NCI-H2029 (cell line): ENCODE results near the gene WFS1.
A peak's percentile ranks its signal among the peaks of the same experiment; 100 is the strongest.

Experiments used
- DNase-seq: peaks from one replicate; lab custom pipeline; 2025; lab: John Stamatoyannopoulos, UW

The WFS1 gene

DNA sequence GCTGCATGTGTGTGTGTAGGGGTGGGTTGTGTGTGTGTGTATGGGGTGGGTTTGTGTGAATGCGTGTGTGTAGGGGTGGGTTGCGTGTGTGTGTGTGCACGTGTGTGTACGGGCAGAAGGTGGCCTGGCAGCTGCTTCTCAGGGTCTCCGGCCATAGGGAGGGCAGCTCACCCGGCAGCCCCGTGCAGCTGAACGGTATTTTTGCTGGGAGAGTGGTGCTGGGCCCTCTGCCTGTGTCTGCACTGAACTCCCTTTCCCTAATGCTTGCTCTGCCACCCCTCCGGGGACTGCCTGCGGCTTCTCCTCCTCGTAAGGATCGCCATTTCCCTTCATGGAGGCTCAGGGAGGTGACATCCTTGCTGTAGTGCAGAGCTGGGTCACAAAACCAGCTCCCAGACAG lies 30.2 kb downstream of the WFS1 start:
- DNase-seq: no peak

DNA sequence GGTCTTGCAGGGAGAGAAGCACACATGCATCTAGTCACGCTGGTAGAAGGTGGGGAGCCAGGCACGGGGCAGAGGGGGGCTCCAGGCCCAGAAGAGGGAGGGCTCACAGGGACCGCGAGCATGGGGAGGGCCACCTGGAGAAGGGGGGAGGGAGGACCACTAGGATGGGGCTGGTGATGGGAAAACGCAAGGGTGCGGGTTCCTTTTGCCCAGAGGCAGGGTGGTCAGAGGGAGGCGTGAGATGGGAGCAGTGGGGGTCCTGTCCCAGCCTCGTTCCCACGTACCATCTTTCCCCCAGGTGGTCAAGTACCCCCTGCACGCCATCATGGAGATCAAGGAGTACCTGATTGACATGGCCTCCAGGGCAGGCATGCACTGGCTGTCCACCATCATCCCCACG lies 30.7 kb downstream of the WFS1 start:
- DNase-seq: no peak

- DNase-seq: no peak
These were observed 31.5 kb downstream of the WFS1 start for GRCh38 chr4:6301051-6301731.

DNA sequence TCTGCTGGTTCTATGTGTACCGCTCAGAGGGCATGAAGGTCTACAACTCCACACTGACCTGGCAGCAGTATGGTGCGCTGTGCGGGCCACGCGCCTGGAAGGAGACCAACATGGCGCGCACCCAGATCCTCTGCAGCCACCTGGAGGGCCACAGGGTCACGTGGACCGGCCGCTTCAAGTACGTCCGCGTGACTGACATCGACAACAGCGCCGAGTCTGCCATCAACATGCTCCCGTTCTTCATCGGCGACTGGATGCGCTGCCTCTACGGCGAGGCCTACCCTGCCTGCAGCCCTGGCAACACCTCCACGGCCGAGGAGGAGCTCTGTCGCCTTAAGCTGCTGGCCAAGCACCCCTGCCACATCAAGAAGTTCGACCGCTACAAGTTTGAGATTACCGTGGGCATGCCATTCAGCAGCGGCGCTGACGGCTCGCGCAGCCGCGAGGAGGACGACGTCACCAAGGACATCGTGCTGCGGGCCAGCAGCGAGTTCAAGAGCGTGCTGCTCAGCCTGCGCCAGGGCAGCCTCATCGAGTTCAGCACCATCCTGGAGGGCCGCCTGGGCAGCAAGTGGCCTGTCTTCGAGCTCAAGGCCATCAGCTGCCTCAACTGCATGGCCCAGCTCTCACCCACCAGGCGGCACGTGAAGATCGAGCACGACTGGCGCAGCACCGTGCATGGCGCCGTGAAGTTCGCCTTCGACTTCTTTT lies 32.2 kb downstream of the WFS1 start:
- no peak for DNase-seq

DNA sequence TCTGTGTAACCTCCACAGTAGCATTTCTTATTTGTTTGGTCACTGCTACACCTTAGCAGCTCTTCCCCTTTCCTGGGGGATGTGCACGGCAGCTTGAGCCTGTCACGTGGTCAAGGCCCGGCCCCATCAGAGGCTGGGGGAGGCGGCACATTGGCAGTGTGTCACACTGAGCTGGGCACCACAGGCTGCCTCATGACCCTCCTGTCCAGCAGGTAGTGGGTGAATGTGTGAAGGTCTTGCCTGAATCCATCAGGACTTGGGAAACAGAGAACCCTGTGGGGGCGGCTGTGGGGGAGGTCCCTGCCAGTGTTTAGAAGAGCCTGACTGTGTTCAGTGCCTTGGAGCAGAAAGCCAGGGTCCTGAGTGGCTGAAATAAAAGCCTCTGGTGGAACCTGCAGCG lies 33.2 kb downstream of the WFS1 start:
- no peak for DNase-seq

DNA sequence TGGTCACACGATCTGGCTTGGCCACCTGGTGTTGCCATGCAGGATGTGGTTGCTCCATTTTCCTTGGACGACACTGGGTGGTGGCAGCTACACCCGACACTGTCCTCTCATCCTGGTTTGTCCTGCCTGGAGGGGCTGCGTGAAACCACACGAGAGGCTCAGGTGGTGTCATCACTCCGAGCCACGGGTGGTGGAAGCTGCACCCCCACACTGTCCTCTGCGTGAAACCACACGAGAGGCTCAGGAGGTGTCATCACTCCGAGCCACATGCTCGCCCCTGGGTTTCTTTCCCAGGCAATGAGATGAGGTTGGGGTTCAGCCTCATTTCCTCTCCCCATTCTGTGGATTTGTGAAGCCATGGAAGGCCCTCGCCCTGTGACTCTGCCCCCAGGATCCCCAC lies 34.3 kb downstream of the WFS1 start:
- no peak for DNase-seq

- no peak for DNase-seq
These were observed 36.6 kb downstream of the WFS1 start for GRCh38 chr4:6306299-6306698.

DNA sequence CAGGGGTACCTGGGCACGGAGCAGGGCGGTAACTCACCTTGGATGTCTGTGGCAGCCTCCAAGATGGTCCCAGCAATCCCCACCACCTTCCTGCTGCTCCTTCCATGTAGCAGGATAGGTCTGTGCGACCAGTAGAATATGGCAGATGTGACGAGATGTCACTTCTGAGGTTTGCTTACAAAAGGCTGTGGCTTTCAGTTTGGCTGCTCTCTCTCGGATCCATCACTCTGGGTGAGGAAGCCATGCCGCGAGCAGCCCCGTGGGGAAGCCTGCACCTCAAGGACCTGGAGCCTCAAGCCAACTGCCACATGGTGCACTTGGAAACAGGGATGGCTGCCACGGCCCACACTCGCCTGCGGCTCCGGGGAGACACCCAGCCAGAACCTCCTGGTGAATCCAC lies 37.6 kb downstream of the WFS1 start:
- no peak for DNase-seq

- DNase-seq: no peak
These were observed 38.2 kb downstream of the WFS1 start for GRCh38 chr4:6307891-6308290.

DNA sequence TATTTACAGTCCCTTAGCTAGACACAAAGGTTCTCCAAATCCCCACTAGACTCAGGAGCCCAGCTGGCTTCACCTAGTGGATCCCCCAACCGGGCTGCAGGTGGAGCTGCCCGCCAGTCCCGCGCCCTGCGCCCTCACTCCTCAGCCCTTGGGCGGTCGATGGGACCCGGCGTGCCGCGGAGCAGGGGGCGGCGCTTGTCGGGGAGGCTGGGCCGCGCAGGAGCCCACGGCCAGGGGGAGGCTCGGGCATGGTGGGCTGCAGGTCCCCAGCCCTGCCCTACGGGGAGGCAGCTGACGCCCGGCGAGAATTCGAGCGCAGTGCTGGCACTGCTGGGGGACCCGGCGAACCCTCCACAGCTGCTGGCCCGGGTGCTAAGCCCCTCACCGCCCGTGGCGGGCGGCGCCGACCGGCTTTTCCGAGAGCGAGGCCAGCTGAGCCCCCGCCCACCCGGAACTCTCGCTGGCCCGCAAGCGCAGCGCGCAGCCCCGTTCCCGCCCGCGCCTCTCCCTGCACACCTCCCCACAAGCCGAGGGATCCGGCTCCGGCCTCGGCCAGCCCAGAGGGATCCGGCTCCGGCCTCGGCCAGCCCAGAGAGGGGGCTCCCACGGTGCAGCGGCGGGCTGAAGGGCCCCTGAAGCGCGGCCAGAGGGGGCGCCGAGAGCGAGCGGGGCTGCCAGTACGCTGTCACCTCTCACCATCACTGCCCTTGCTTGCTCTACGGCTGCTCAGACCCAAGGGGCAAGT lies 39.4 kb downstream of the WFS1 start:
- DNase-seq: peak; percentile 42

GRCh38 chr4:6309777-6310176 lies 40.1 kb downstream of the WFS1 start:
- no peak for DNase-seq

DNA sequence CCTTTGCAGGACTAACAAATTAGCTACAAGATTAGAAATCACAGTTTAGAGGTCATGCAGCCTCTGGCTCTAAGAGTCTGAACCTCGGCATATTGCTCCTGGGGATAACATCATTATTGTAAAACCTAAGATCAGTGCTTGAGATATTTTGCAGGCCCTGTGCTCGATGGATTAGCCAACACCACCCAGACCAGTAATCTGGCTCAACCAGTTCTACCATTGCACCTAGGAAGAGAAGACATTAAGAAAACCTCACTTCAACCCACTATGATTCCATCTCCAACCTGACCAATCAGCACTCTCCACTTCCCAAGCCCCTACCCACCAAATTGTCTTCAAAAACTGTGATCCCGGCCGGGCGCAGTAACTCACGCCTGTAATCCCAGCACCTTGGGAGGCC lies 43.6 kb downstream of the WFS1 start:
- no peak for DNase-seq

DNA sequence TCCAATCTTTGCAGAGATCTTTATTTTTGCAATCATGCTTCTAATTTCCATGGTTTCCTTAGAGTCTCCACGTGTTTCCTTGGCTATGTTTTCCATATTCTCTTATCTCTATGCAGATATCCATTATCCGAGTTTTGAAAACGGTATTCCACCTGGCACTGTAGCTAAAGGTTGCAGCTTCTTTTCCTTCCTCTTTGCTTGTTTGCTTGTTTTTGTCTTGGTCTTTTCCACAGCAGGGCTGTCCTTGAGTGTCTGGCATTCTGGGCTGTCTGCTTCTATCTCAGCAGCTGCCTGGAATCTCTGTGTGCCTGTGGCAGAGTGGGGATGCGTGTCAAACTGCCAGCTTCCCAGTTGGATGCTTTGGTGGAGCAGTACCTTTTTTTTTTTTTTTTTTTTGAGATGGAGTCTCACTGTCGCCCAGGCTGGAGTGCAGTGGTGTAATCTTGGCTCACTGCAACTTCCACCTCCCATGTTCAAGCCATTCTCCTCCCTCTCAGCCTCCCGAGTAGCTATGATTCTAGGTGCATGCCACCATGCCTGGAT lies 46.9 kb downstream of the WFS1 start:
- no peak for DNase-seq

- DNase-seq: no peak
These were observed 48.6 kb downstream of the WFS1 start for GRCh38 chr4:6318206-6318605.

- no peak for DNase-seq
These were observed 50.0 kb downstream of the WFS1 start for GRCh38 chr4:6319530-6320150.

- DNase-seq: no peak
These were observed 51.0 kb downstream of the WFS1 start for GRCh38 chr4:6320663-6321062.

GRCh38 chr4:6321361-6321760 lies 51.7 kb downstream of the WFS1 start:
- DNase-seq: no peak

DNA sequence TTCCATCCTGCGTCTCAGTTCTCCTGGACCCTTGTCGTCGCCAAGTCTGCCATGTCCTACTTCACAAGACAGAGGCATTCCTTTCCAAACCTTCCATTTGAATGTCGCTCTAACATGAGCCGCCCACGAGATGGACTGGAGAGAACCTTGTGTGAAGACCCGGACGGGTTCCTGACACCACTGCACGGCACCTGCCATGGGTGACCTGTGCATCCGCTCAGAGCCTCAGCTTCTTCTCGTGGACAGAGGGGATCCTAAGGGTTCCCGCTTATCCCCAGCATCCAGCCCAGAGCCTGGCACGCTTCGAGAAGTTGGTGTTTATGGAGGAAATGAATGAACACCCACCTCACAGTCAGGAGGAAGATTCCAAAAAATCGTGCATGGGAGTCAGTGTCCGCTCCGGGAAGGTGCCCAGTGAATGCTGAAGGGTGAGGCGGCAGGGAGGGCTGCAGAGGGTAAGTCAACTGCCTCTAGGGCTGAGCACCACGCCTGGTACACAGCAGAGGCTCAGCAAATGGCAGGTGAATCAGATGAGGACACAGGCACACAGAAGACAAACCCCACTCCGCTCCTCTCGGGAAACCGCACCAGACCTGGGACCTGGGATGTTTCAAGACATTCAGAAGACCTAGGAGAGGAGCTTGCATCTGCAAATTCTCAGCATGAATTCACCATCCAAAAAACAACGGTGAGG lies 52.6 kb downstream of the WFS1 start:
- DNase-seq: no peak

DNA sequence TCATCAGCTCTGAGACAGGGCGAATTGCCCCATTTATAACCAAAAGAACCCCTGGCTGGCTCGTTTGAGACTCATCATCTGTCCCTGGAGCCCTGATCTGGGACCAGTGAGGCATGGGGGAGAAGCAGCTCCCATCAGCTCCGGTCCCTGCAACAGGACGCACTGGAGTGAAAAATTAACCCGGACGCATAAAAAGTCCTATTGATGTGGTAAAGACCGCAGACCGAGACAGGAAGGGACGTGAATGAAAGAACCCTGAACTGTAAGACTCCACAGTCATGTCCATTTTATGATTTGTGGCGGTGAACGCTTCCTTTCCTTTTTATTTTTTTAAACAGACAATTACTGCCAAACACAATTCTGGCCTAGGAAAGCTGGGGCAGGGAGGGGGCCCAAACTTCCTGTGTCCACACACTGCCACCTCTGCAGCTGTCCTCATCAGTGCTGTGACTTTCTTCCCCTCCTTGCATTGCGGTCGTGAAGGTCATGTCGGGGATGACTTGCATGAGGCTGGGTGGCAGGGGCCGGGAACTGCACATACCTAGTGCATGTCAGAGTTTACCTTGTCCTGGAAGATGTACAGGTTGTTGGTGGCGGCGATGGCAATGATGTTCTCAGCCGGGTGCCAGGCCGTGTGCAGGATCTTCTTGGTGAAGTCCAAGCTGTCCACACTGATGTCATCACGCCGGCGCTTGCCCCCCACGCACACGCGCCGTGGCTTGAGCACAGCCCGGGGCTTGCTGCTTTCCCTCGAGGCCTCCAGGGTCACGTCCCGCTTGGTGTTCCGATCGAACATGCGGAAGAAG lies 53.3 kb downstream of the WFS1 start:
- DNase-seq: no peak

DNA sequence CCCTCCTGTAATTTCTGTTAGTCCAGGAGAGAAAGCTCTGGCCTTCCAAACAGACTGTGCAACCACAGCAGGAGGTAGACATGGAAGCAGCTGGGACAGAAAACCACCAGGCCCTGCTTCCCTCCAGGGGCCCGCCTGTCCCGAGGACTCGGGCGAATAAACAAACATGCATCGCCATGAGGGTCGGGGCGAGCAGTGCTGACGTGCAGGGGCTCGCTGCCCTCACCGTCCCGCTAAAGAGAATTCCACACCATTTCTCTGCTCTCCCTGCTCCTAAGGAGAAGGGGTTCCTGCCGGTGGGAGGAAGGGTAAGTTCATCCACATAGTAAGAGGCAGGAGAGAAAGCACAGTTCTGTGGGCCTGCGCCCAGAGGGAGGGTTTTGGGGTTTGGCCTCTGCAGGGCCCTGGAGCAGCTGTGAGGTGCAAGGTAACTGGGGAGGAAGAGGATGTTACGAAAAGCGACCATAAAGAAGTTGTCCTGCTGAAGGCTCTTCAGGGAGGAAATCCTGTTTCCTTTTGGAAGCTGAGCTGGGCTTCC lies 54.9 kb downstream of the WFS1 start:
- DNase-seq: no peak
